Parathyroid adenoma (tissue), 2 donors: ENCODE measurements around the gene POU3F1.

Source experiments
- H2AFZ ChIP-seq: fragments of 300-600 bp; sonication (generic); one replicate; pipeline ENCODE4 v1.7.0; 2017; ENCODE audit warnings: antibody characterized with exemption, mild to moderate bottlenecking
- H3K27ac ChIP-seq: fragments of 300-600 bp; sonication (generic); one replicate; pipeline ENCODE4 v1.7.0; 2017
- H3K27me3 ChIP-seq: fragments of 300-600 bp; sonication (generic); one replicate; pipeline ENCODE4 v1.7.0; 2017; ENCODE audit warnings: low read length; ENCODE audit not compliant: control insufficient read depth, insufficient read depth
- H3K36me3 ChIP-seq: fragments of 300-600 bp; sonication (generic); one replicate; pipeline ENCODE4 v1.7.0; 2017; ENCODE audit warnings: low read length; ENCODE audit not compliant: control insufficient read depth, insufficient read depth
- H3K4me1 ChIP-seq: fragments of 300-600 bp; sonication (generic); one replicate; pipeline ENCODE4 v1.7.0; 2017; ENCODE audit warnings: control low read depth
- H3K4me2 ChIP-seq: fragments of 300-600 bp; sonication (generic); one replicate; pipeline ENCODE4 v1.7.0; 2017; ENCODE audit warnings: low read length
- H3K4me3 ChIP-seq: fragments of 300-600 bp; sonication (generic); one replicate; pipeline ENCODE4 v1.7.0; 2017; ENCODE audit warnings: low read depth, low read length
- H3K79me2 ChIP-seq: fragments of 300-600 bp; sonication (generic); one replicate; pipeline ENCODE4 v1.7.0; 2017; ENCODE audit warnings: control low read depth
- H3K9ac ChIP-seq: fragments of 300-600 bp; sonication (generic); one replicate; pipeline ENCODE4 v1.7.0; 2017; ENCODE audit warnings: mild to moderate bottlenecking
- H3K9me3 ChIP-seq: fragments of 300-600 bp; sonication (generic); one replicate; pipeline ENCODE4 v1.7.0; 2017; ENCODE audit warnings: low read length; ENCODE audit not compliant: control insufficient read depth
- CTCF ChIP-seq: fragments of 300-600 bp; sonication (generic); IDR thresholded peaks from one replicate; pipeline ENCODE4 v1.7.0; 2017; ENCODE audit warnings: antibody characterized with exemption, mild to moderate bottlenecking
- donor health status: primary hyperparathyroidism.

The POU3F1 gene

GRCh38 chr1:38003261-38004250 lies 43.0 kb downstream of the POU3F1 start:
- H3K27ac ChIP-seq, result no peak overlapping the region
- H3K9me3 ChIP-seq, result no peaks in the 10 kb centered on the region
- H3K27me3 ChIP-seq, result no peaks in the 10 kb centered on the region
- peaks cover 4% of the 10 kb centered on the region for H3K4me1 ChIP-seq
- no peaks in the 10 kb centered on the region for H3K36me3 ChIP-seq
- H3K4me3 ChIP-seq, result peak overlapping the region; percentile 51
- no peaks in the 10 kb centered on the region for H3K79me2 ChIP-seq
- no peak overlapping the region for H3K9ac ChIP-seq
- H2AFZ ChIP-seq, result no peak overlapping the region
- peak overlapping the region; percentile 55 for H3K4me2 ChIP-seq
- TF ChIP-seq CTCF, result no peak

- no peak for TF ChIP-seq CTCF
- H3K4me2 ChIP-seq, result no peak overlapping the region
- peak overlapping the region; percentile 72 for H3K27ac ChIP-seq
- H3K79me2 ChIP-seq, result no peaks in the 10 kb centered on the region
- no peaks in the 10 kb centered on the region for H3K27me3 ChIP-seq
- no peak overlapping the region for H3K9ac ChIP-seq
- H3K9me3 ChIP-seq, result no peaks in the 10 kb centered on the region
- peaks cover 4% of the 10 kb centered on the region for H3K4me1 ChIP-seq
- no peaks in the 10 kb centered on the region for H3K36me3 ChIP-seq
- H3K4me3 ChIP-seq, result no peak overlapping the region
- H2AFZ ChIP-seq, result no peak overlapping the region
Measured at GRCh38 chr1:38000529-38001455, 45.8 kb downstream of the POU3F1 start.

DNA sequence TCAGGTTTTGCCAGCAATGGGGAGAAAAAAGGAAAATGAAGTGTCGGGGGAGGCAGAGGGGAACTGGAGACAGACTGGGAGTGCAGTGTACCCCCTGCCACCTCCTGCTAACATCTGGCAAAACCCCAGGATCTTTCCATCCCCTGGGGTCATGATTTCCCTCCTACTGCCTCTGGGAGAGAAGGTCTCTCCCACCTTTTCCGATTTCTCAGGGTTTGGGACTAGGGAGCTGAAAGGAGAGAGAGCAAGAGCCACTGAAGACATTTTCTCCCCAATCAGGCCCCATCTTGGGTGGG lies 46.4 kb downstream of the POU3F1 start:
- no peaks in the 10 kb centered on the region for H3K27me3 ChIP-seq
- H3K9ac ChIP-seq, result no peak overlapping the region
- peak overlapping the region; percentile 72 for H3K27ac ChIP-seq
- H3K79me2 ChIP-seq, result no peaks in the 10 kb centered on the region
- no peak overlapping the region for H3K4me3 ChIP-seq
- H3K4me2 ChIP-seq, result no peak overlapping the region
- peaks cover 4% of the 10 kb centered on the region for H3K4me1 ChIP-seq
- H2AFZ ChIP-seq, result no peak overlapping the region
- H3K36me3 ChIP-seq, result no peaks in the 10 kb centered on the region
- no peaks in the 10 kb centered on the region for H3K9me3 ChIP-seq
- TF ChIP-seq CTCF, result no peak

GRCh38 chr1:37999430-38000232 lies 47.0 kb downstream of the POU3F1 start:
- no peaks in the 10 kb centered on the region for H3K27me3 ChIP-seq
- no peak for TF ChIP-seq CTCF
- H2AFZ ChIP-seq, result no peak overlapping the region
- no peak overlapping the region for H3K4me3 ChIP-seq
- H3K27ac ChIP-seq, result peak overlapping the region; percentile 72
- H3K9me3 ChIP-seq, result no peaks in the 10 kb centered on the region
- peaks cover 4% of the 10 kb centered on the region for H3K4me1 ChIP-seq
- H3K4me2 ChIP-seq, result no peak overlapping the region
- no peaks in the 10 kb centered on the region for H3K79me2 ChIP-seq
- H3K9ac ChIP-seq, result no peak overlapping the region
- no peaks in the 10 kb centered on the region for H3K36me3 ChIP-seq
